DOHH2 (cell line): ENCODE measurements around the gene MDGA2.

Experiments used
- H3F3A ChIP-seq: fragments of 200-600 bp; sonication (generic), shearing (Covaris generic); 2 replicates; pipeline ENCODE4 v1.6.0; 2016; ENCODE audit warnings: antibody characterized with exemption, mild to moderate bottlenecking; ENCODE audit not compliant: control insufficient read depth, insufficient read depth
- H3K27ac ChIP-seq: fragments of 200-600 bp; sonication (generic); 2 replicates; pipeline ENCODE4 v1.5.1; 2014; ENCODE audit warnings: low read depth, mild to moderate bottlenecking, low read length, moderate library complexity
- H3K27me3 ChIP-seq: fragments of 200-600 bp; sonication (generic); 2 replicates; pipeline ENCODE4 v1.6.1; 2014; ENCODE audit warnings: mild to moderate bottlenecking, low read length, mixed read lengths; ENCODE audit not compliant: control insufficient read depth
- H3K36me3 ChIP-seq: fragments of 200-600 bp; sonication (generic); 2 replicates; pipeline ENCODE4 v1.6.1; 2014; ENCODE audit warnings: mild to moderate bottlenecking, low read length, moderate library complexity, mixed read lengths; ENCODE audit not compliant: control insufficient read depth
- H3K4me1 ChIP-seq: fragments of 200-600 bp; sonication (generic); 2 replicates; pipeline ENCODE4 v1.6.1; 2014; ENCODE audit warnings: mild to moderate bottlenecking, low read length, mixed read lengths; ENCODE audit not compliant: control insufficient read depth
- H3K4me2 ChIP-seq: fragments of 200-600 bp; sonication (generic); 2 replicates; pipeline ENCODE4 v1.6.0; 2014; ENCODE audit warnings: mild to moderate bottlenecking, low read length, moderate library complexity
- H3K4me3 ChIP-seq: fragments of 200-600 bp; sonication (generic); 2 replicates; pipeline ENCODE4 v1.5.1; 2014; ENCODE audit warnings: mild to moderate bottlenecking, low read length, mixed read lengths
- H3K79me2 ChIP-seq: fragments of 200-600 bp; sonication (generic); 2 replicates; pipeline ENCODE4 v1.6.1; 2014; ENCODE audit warnings: mild to moderate bottlenecking, low read length, mixed read lengths; ENCODE audit not compliant: control insufficient read depth
- H3K9me2 ChIP-seq: fragments of 200-600 bp; sonication (generic); replicated peaks from 2 replicates; pipeline ENCODE4 v1.6.1; 2014; ENCODE audit warnings: mild to moderate bottlenecking, low read length, mixed read lengths; ENCODE audit not compliant: control insufficient read depth
- H3K9me3 ChIP-seq: fragments of 200-600 bp; sonication (generic); 2 replicates; pipeline ENCODE4 v1.6.1; 2014; ENCODE audit warnings: antibody characterized with exemption, low read length, mixed read lengths; ENCODE audit not compliant: control insufficient read depth, insufficient read depth
- H4K20me1 ChIP-seq: fragments of 200-600 bp; sonication (generic); 2 replicates; pipeline ENCODE4 v1.6.0; 2014; ENCODE audit warnings: low read depth, mild to moderate bottlenecking, antibody characterized with exemption, low read length, moderate library complexity; ENCODE audit not compliant: control insufficient read depth, insufficient read depth
- CTCF ChIP-seq: fragments of 200-600 bp; sonication (generic); IDR thresholded peaks from one replicate; pipeline ENCODE4 v1.5.1; 2014; ENCODE audit warnings: antibody characterized with exemption, mild to moderate bottlenecking, low read depth, low read length; ENCODE audit not compliant: poor library complexity, severe bottlenecking
- EZH2phosphoT487 ChIP-seq: fragments of 200-600 bp; sonication (generic); IDR thresholded peaks from 2 replicates; pipeline ENCODE4 v1.6.1; 2017; ENCODE audit warnings: borderline replicate concordance, mild to moderate bottlenecking, antibody characterized with exemption, low read length, moderate library complexity, mixed read lengths

Gene MDGA2

GRCh38 chr14:47674543-47675465 lies 601 bp downstream of the MDGA2 start:
- H4K20me1 ChIP-seq: no peaks in the 10 kb centered on the region
- no peak overlapping the region for H3K4me3 ChIP-seq

GRCh38 chr14:47674148-47674542 lies 1.3 kb downstream of the MDGA2 start:
- H3K4me2 ChIP-seq: no peak overlapping the region
- TF ChIP-seq EZH2phosphoT487: no peak
- TF ChIP-seq CTCF: no peak
- no peaks in the 10 kb centered on the region for H3F3A ChIP-seq
- no peak overlapping the region for H3K27ac ChIP-seq
- H3K79me2 ChIP-seq: no peaks in the 10 kb centered on the region
- no peaks in the 10 kb centered on the region for H3K27me3 ChIP-seq
- no peaks in the 10 kb centered on the region for H3K9me2 ChIP-seq
- no peaks in the 10 kb centered on the region for H4K20me1 ChIP-seq
- no peaks in the 10 kb centered on the region for H3K36me3 ChIP-seq
- no peak overlapping the region for H3K4me3 ChIP-seq
- H3K9me3 ChIP-seq: peaks cover 3% of the 10 kb centered on the region
- H3K4me1 ChIP-seq: no peaks in the 10 kb centered on the region

More at GRCh38 chr14:47674543-47675465, 601 bp downstream of the MDGA2 start:
- H3F3A ChIP-seq: no peaks in the 10 kb centered on the region
- peaks cover 3% of the 10 kb centered on the region for H3K9me3 ChIP-seq
- no peaks in the 10 kb centered on the region for H3K79me2 ChIP-seq
- no peaks in the 10 kb centered on the region for H3K27me3 ChIP-seq
- no peaks in the 10 kb centered on the region for H3K4me1 ChIP-seq
- no peak overlapping the region for H3K4me2 ChIP-seq
- H3K9me2 ChIP-seq: no peaks in the 10 kb centered on the region
- H3K27ac ChIP-seq: no peak overlapping the region
- H3K36me3 ChIP-seq: no peaks in the 10 kb centered on the region
- TF ChIP-seq CTCF (no peak), EZH2phosphoT487 (no peak)

GRCh38 chr14:47665337-47666134 lies 9.9 kb downstream of the MDGA2 start:
- no peak overlapping the region for H3K4me2 ChIP-seq
- H3K36me3 ChIP-seq: no peaks in the 10 kb centered on the region
- no peaks in the 10 kb centered on the region for H4K20me1 ChIP-seq
- no peaks in the 10 kb centered on the region for H3K79me2 ChIP-seq
- no peaks in the 10 kb centered on the region for H3F3A ChIP-seq
- no peak overlapping the region for H3K4me3 ChIP-seq
- H3K27me3 ChIP-seq: no peaks in the 10 kb centered on the region
- H3K9me2 ChIP-seq: no peaks in the 10 kb centered on the region
- H3K27ac ChIP-seq: no peak overlapping the region
- H3K4me1 ChIP-seq: no peaks in the 10 kb centered on the region
- no peak for TF ChIP-seq CTCF
- no peaks in the 10 kb centered on the region for H3K9me3 ChIP-seq
